A549 treated with DMSO at 1 μM for 4 hours (cell line): ENCODE results near the gene GALNT14. TPM values are rescaled to one million over a fixed set of nuclear protein-coding genes. Genes with fewer than 3 reads are reported as not detected.

Experiments
- total RNA-seq: library from RNA; stranded (reverse); fragments of 200-300 nt; extraction: Qiagen RNA extraction; gene quantifications from 5 replicates; pipeline ENCODE4 v1.2.3, GENCODE V29; 2022; ENCODE audit warnings: low read depth

The GALNT14 gene, protein sequence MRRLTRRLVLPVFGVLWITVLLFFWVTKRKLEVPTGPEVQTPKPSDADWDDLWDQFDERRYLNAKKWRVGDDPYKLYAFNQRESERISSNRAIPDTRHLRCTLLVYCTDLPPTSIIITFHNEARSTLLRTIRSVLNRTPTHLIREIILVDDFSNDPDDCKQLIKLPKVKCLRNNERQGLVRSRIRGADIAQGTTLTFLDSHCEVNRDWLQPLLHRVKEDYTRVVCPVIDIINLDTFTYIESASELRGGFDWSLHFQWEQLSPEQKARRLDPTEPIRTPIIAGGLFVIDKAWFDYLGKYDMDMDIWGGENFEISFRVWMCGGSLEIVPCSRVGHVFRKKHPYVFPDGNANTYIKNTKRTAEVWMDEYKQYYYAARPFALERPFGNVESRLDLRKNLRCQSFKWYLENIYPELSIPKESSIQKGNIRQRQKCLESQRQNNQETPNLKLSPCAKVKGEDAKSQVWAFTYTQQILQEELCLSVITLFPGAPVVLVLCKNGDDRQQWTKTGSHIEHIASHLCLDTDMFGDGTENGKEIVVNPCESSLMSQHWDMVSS
- 45.1 to 52.5 TPM (median 49.1 TPM) in 5 replicates for total RNA-seq

DNA sequence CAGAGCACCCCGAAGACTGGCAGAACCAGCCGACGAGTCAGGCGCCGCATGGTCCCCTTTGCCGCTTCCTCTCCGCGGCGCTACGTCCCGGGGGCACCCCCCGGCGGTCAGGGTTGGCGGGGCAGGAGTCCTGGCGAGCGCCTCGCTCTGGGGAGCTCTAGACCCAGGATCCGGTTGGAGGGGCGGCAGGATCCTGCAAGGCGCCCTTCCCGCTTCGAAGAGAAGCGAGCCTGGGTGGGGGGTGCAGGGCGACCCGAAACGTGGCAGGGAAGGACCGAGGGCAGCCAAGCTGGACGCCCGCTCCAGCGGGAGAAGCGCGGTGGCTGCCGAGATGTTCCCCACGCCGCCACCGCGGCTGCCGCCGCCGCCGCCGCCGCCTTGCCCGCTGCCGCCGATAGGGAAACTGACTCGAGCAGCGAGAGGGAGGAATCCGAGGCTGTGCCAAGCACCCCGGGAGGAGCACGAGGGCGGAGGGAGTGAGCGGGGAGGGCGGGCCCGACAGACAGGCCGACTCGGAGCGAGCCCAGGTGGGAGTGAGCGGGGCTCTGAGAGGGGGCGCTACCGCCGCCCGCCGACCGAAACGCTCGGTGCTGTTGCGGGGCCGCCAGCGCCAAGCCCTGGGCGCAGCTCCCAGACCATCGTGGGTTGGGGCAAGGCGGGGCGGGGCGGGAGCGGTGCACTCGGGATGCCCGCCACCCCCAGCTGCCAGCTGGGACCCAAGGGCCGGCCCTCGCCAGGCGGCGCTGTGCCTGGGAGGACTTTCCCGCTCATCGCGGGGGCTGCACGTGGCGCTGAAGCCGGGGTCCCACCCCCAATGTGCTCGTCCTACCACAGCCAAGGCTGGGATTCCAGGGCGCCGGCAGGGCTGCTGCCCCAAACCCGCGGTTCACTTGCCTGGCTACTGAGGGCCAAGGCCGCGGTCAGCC is at the start of gene GALNT14:
Gene GALNT14 (minus strand): TSS at position 404 of the 926 bp plus-strand sequence. CDS start 354 bp downstream, at position 50.

Other genes starting within 250 kb of the GALNT14 start
- 0.03 to 0.07 TPM (median 0.05 TPM) in 4 of 5 replicates, not detected in the other for gene CAPN14, start 79.1 kb upstream of the GALNT14 start, total RNA-seq
- 8.3 to 9.9 TPM (median 9.2 TPM) in 5 replicates for gene EHD3, start 95.7 kb upstream of the GALNT14 start, total RNA-seq